Naive thymus-derived CD4-positive, alpha-beta T cell (primary cell): ENCODE results near the gene C9orf50. TPM values are rescaled to one million over a fixed set of nuclear protein-coding genes. Genes with fewer than 3 reads are reported as not detected.

Experiments
- ATAC-seq: fragments of 150-1000 bp; cut with Tn5 transposase; 2 replicates; pipeline ENCODE4 v1.10.0; 2021; ENCODE audit warnings: mild to moderate bottlenecking, moderate library complexity
- CTCF ChIA-PET: fragments of 350-600 bp; sonication (Branson Sonifier 250); formaldehyde crosslinking; loops from one replicate; lab custom pipeline; 2021; ENCODE audit warnings: antibody characterized with exemption; lab: Charles Lee
- POLR2A ChIA-PET: fragments of 350-600 bp; sonication (Branson Sonifier 250); formaldehyde crosslinking; loops from one replicate; lab custom pipeline; 2021; ENCODE audit warnings: antibody characterized with exemption, inconsistent platforms; lab: Charles Lee
- DNase-seq, 9 donors: peaks; one replicate each; pipeline versions ENCODE4 v3.0.0 to v3.0.0-alpha.2; 2020 to 2022; ENCODE audit warnings: mixed read lengths in 1 of 9
- H3K27ac ChIP-seq: one replicate; pipeline ENCODE4 v1.7.0; 2013; ENCODE audit warnings: mild to moderate bottlenecking, low read depth, low read length, moderate library complexity
- H3K27me3 ChIP-seq, 2 donors: one replicate each; pipeline ENCODE4 v1.7.0; 2013; ENCODE audit warnings: low read length in 2 of 2, mild to moderate bottlenecking in 2 of 2, moderate library complexity in 2 of 2; ENCODE audit not compliant: control insufficient read depth in 2 of 2, insufficient read depth in 2 of 2
- H3K36me3 ChIP-seq, 3 experiments: 1 replicate in 2 of 3; 2 replicates in 1 of 3; pipeline ENCODE4 v1.7.0; 2013; ENCODE audit warnings: low read length in 3 of 3, mild to moderate bottlenecking in 3 of 3, moderate library complexity in 1 of 3; ENCODE audit not compliant: insufficient read depth in 3 of 3, control insufficient read depth in 2 of 3
- H3K4me1 ChIP-seq, 2 donors: one replicate each; pipeline ENCODE4 v1.7.0; 2013; ENCODE audit warnings: low read length in 2 of 2, mild to moderate bottlenecking in 2 of 2, moderate library complexity in 1 of 2; ENCODE audit not compliant: control insufficient read depth in 2 of 2, insufficient read depth in 2 of 2
- H3K4me3 ChIP-seq: 2 replicates; pipeline ENCODE4 v1.7.0; 2013; ENCODE audit warnings: mild to moderate bottlenecking, low read length
- H3K9me3 ChIP-seq, 3 experiments: 1 replicate in 2 of 3; 2 replicates in 1 of 3; pipeline ENCODE4 v1.7.0; 2013; ENCODE audit warnings: low read length in 3 of 3; ENCODE audit not compliant: control insufficient read depth in 2 of 3
- H3K27ac Mint-ChIP-seq, 9 donors: one replicate each; pipeline ENCODE4 v1.8.0; 2020 to 2022; ENCODE audit warnings: mixed read lengths in 9 of 9, mild to moderate bottlenecking in 8 of 9, moderate library complexity in 5 of 9, inconsistent platforms in 2 of 9
- H3K27me3 Mint-ChIP-seq, 5 donors: one replicate each; pipeline ENCODE4 v1.8.0; 2021 to 2022; ENCODE audit warnings: mixed read lengths in 5 of 5, mild to moderate bottlenecking in 1 of 5
- H3K36me3 Mint-ChIP-seq, 5 donors: one replicate each; pipeline ENCODE4 v1.8.0; 2020 to 2022; ENCODE audit warnings: mixed read lengths in 5 of 5, mild to moderate bottlenecking in 3 of 5, inconsistent platforms in 1 of 5
- H3K4me1 Mint-ChIP-seq, 7 donors: one replicate each; pipeline ENCODE4 v1.8.0; 2020 to 2022; ENCODE audit warnings: mixed read lengths in 7 of 7, mild to moderate bottlenecking in 3 of 7, inconsistent platforms in 1 of 7
- H3K4me3 Mint-ChIP-seq, 10 donors: one replicate each; pipeline ENCODE4 v1.8.0; 2020 to 2022; ENCODE audit warnings: mild to moderate bottlenecking in 10 of 10, mixed read lengths in 10 of 10, moderate library complexity in 6 of 10, inconsistent platforms in 2 of 10
- H3K9me3 Mint-ChIP-seq, 11 donors: one replicate each; pipeline ENCODE4 v1.8.0; 2020 to 2022; ENCODE audit warnings: mixed read lengths in 11 of 11, mild to moderate bottlenecking in 4 of 11, inconsistent platforms in 1 of 11, moderate library complexity in 1 of 11
- intact Hi-C, 2 donors: fragments of 100-400 bp; cut with micrococcal nuclease; formaldehyde crosslinking; loops; one replicate each; pipeline ENCODE4 v1.15.1; 2023
- polyA plus RNA-seq, 2 donors: library from polyadenylated mRNA; unstranded; fragments of 300-500 nt; fragmentation: Illumina TruSeq; gene quantifications; one replicate each; pipeline ENCODE4 v1.2.3, GENCODE V29; 2021
- total RNA-seq, 6 experiments: library from RNA in 5 of 6; stranded (reverse) in 5 of 6; gene quantifications; 1 replicate in 5 of 6; 2 replicates in 1 of 6; pipeline ENCODE4 v1.2.3 and lab custom pipeline; 2021 to 2026

Gene C9orf50
- total and polyA plus RNA-seq, 7 experiments from 2014 or later, result not detected

GRCh38 chr9:129614932-129615331, 6.0 kb downstream of the C9orf50 start:
- Histone ChIP-seq H3K4me3 (no peak overlapping the region), H3K4me1 (peaks cover 8 to 9% of the 10 kb centered on the region in 2 donors), H3K36me3 (no peaks in the 10 kb centered on the region), H3K9me3 (no peaks in the 10 kb centered on the region), H3K27me3 (peaks cover 0 to 8% of the 10 kb centered on the region in 2 donors), H3K27ac (no peak overlapping the region)
- Mint-ChIP-seq H3K27me3 (peaks cover 8 to 25% (median 10%) of the 10 kb centered on the region in 5 donors), H3K4me1 (peaks cover 1 to 18% (median 17%) of the 10 kb centered on the region in 7 donors), H3K4me3 (no peak overlapping the region), H3K27ac (no peak overlapping the region), H3K36me3 (peaks cover 0 to 6% (median 0%) of the 10 kb centered on the region in 5 donors), H3K9me3 (peaks cover 0 to 3% (median 0%) of the 10 kb centered on the region in 11 donors)
- DNase-seq, result no peak
- ChIA-PET CTCF (interaction anchor here (1.5 to 1.7 kb wide), 2 partner anchors 9 to 483 kb away, joined by 3 to 9 read pairs; no protein-coding TSS in a partner anchor), POLR2A (no interaction called here)
- intact Hi-C loops, result no loop called here
- ATAC-seq, result no peak

DNA sequence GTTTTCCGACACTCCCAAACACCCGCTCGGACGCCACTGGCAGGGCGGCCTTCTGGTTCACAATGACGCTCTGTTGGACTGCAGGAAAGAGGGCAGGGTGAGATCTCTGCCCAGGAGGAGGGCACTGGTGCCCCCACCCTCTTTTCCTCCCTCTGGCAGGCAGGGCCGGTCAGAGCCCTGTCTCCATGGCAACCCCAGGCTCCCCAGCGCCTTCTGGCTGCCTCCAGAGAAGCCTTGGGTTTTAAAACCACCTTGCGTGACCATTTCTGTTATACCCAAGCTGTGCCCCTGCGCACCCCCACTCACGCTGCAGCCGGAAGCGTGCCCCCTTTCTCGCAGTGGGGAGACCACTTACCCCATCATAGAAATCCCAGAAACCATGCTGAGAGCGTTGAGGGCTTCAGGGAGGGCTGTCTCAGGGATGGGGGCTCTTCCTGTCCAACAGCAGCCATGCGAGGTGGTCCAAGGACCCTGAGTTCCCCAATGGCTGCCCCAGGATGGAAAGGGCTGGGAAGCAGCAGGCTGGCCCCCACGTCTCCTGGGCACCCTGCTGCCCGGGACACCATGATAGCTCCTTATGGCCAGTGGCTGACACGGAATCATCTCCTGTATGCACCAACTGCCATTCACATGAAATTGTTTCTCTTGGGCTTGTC, 7.3 kb downstream of the C9orf50 start:
- Histone ChIP-seq H3K27ac (no peak overlapping the region), H3K4me1 (peaks cover 12 to 14% of the 10 kb centered on the region in 2 donors), H3K4me3 (no peak overlapping the region), H3K9me3 (no peaks in the 10 kb centered on the region), H3K36me3 (no peaks in the 10 kb centered on the region), H3K27me3 (no peaks in the 10 kb centered on the region)
- peaks cover 0 to 2% (median 0%) of the 10 kb centered on the region in 5 donors for H3K36me3 Mint-ChIP-seq
- no peak for ATAC-seq
- ChIA-PET POLR2A (no interaction called here), CTCF (interaction anchor here (1.5 to 3.0 kb wide), 4 partner anchors 11 to 482 kb away, joined by 3 to 20 read pairs (median 8); no protein-coding TSS in a partner anchor)
- H3K9me3 Mint-ChIP-seq, result no peaks in the 10 kb centered on the region
- peak overlapping the region in 1 of 10 donors; percentile 11 for H3K4me3 Mint-ChIP-seq
- H3K27ac Mint-ChIP-seq, result no peak overlapping the region
- peaks cover 0 to 17% (median 3%) of the 10 kb centered on the region in 5 donors for H3K27me3 Mint-ChIP-seq
- H3K4me1 Mint-ChIP-seq, result peaks cover 7 to 25% (median 17%) of the 10 kb centered on the region in 7 donors
- no peak for DNase-seq
- intact Hi-C loops, result no loop called here

DNA sequence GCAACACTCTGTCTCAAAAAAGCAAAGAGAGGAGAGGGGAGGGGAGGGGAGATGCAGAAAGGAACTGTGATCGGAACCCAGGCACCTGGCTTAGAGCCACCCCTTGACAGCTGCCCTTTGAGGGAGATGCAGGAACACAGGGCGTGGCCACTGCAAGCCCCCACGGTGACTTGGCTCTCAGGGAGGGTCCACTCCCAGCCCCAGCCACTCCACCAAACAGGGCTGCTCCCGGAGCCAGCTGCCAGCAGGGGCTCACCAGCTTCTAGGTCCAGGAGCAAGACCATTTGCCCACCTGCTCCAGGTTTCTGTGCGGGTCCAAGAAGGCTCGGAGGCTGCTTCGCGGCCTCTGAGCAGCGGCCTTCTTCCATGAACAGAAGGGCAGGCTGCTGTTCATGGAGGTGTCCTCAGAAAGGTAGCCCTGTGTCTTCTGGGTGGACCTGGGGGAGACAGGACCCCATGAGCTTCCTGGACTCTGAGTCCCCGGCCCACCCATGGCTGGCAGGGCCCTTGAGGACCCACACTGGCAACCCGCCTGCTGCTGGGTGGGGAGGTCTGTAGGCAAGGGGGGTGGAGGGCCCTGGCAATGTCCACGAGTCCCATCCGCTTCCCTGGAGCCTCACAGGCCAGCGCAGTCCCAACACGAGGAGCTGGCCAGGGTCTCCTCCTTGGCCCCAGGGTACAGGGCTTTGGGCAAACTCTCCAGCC, 7.9 kb downstream of the C9orf50 start:
- Mint-ChIP-seq H3K36me3 (no peaks in the 10 kb centered on the region), H3K27me3 (peaks cover 0 to 12% (median 0%) of the 10 kb centered on the region in 5 donors), H3K4me1 (peaks cover 7 to 28% (median 17%) of the 10 kb centered on the region in 7 donors), H3K27ac (no peak overlapping the region), H3K9me3 (no peaks in the 10 kb centered on the region), H3K4me3 (no peak overlapping the region)
- no peaks in the 10 kb centered on the region for H3K27me3 ChIP-seq
- no peaks in the 10 kb centered on the region for H3K36me3 ChIP-seq
- no peaks in the 10 kb centered on the region for H3K9me3 ChIP-seq
- ATAC-seq (no peak), DNase-seq (no peak)
- H3K4me3 ChIP-seq, result no peak overlapping the region
- ChIA-PET CTCF (interaction anchor here (0.6 to 3.0 kb wide), 5 partner anchors 11 to 482 kb away, joined by 6 to 23 read pairs (median 19); no protein-coding TSS in a partner anchor), POLR2A (interaction anchor here (0.6 kb wide), 1 partner anchor 363 kb away, joined by 3 read pairs; no protein-coding TSS in a partner anchor)
- H3K27ac ChIP-seq, result no peak overlapping the region
- intact Hi-C loops, result no loop called here
- peaks cover 12 to 14% of the 10 kb centered on the region in 2 donors for H3K4me1 ChIP-seq

- CTCF ChIA-PET, result interaction anchor here (0.6 to 3.0 kb wide), 8 partner anchors 12 to 481 kb away, joined by 3 to 23 read pairs (median 6); no protein-coding TSS in a partner anchor
- no peak overlapping the region for H3K27ac ChIP-seq
- H3K27me3 Mint-ChIP-seq, result peaks cover 0 to 4% (median 0%) of the 10 kb centered on the region in 5 donors
- H3K36me3 ChIP-seq, result no peaks in the 10 kb centered on the region
- no peaks in the 10 kb centered on the region for H3K27me3 ChIP-seq
- POLR2A ChIA-PET, result interaction anchor here (1.9 kb wide), 1 partner anchor 472 kb away, joined by 11 read pairs; no protein-coding TSS in a partner anchor
- peak overlapping the region in 1 of 10 donors; percentile 96 for H3K4me3 Mint-ChIP-seq
- peaks cover 19% of the 10 kb centered on the region in 2 donors for H3K4me1 ChIP-seq
- no peak for ATAC-seq
- intact Hi-C loops, result no loop called here
- H3K27ac Mint-ChIP-seq, result no peak overlapping the region
- no peak overlapping the region for H3K4me3 ChIP-seq
- peaks cover 13 to 31% (median 23%) of the 10 kb centered on the region in 7 donors for H3K4me1 Mint-ChIP-seq
- H3K9me3 ChIP-seq, result no peaks in the 10 kb centered on the region
- no peaks in the 10 kb centered on the region for H3K36me3 Mint-ChIP-seq
- no peak for DNase-seq
- no peaks in the 10 kb centered on the region for H3K9me3 Mint-ChIP-seq
These were observed 8.8 kb downstream of the C9orf50 start for GRCh38 chr9:129612123-129612522.

GRCh38 chr9:129611307-129611800, 9.5 kb downstream of the C9orf50 start:
- peaks cover 13 to 37% (median 28%) of the 10 kb centered on the region in 7 donors for H3K4me1 Mint-ChIP-seq
- H3K27ac Mint-ChIP-seq, result peak overlapping the region in 2 of 9 donors; percentile 74 to 85
- Histone ChIP-seq H3K27ac (no peak overlapping the region), H3K4me1 (peaks cover 19 to 21% of the 10 kb centered on the region in 2 donors), H3K9me3 (no peaks in the 10 kb centered on the region), H3K36me3 (no peaks in the 10 kb centered on the region), H3K4me3 (no peak overlapping the region), H3K27me3 (no peaks in the 10 kb centered on the region)
- CTCF ChIA-PET, result interaction anchor here (0.5 to 3.0 kb wide), 14 partner anchors 10 to 481 kb away, joined by 3 to 23 read pairs (median 4); partner anchors contain the start of gene C9orf50
- no peaks in the 10 kb centered on the region for H3K36me3 Mint-ChIP-seq
- no peaks in the 10 kb centered on the region for H3K9me3 Mint-ChIP-seq
- H3K4me3 Mint-ChIP-seq, result peak overlapping the region in 8 of 10 donors; percentile 57 to 96 (median 82)
- POLR2A ChIA-PET, result interaction anchor here (1.2 to 1.9 kb wide), 2 partner anchors 13 to 471 kb away, joined by 7 to 11 read pairs; no protein-coding TSS in a partner anchor
- H3K27me3 Mint-ChIP-seq, result peaks cover 0 to 4% (median 0%) of the 10 kb centered on the region in 5 donors
- intact Hi-C loops, result loop anchor here (1.0 to 2.0 kb wide), 5 partner anchors 13 to 229 kb away; no protein-coding TSS in a partner anchor
- DNase-seq (no peak), ATAC-seq (no peak)
